Effector CD8-positive, alpha-beta T cell (primary cell): Measurements from ENCODE around the gene CLPTM1L.
"Not testable (repeated sequence)": the region's sequence is repeated elsewhere in the genome, so short reads cannot be mapped to it uniquely, and the experiment has no call there.

Experiments
- DNase-seq: peaks from one replicate; lab custom pipeline; 2025; lab: John Stamatoyannopoulos, UW

CLPTM1L gene

GRCh38 chr5:1292139-1292538, 52.8 kb downstream of the CLPTM1L start:
- no peak for DNase-seq

GRCh38 chr5:1291611-1292080, 53.3 kb downstream of the CLPTM1L start:
- no peak for DNase-seq

GRCh38 chr5:1290956-1291355, 53.9 kb downstream of the CLPTM1L start:
- DNase-seq: not testable (repeated sequence)

- not testable (repeated sequence) for DNase-seq
Observed at GRCh38 chr5:1289559-1289958, 55.3 kb downstream of the CLPTM1L start.

- DNase-seq: no peak
Observed at GRCh38 chr5:1288439-1289335, 56.2 kb downstream of the CLPTM1L start.

- DNase-seq: no peak
Observed at GRCh38 chr5:1285883-1286291, 59.0 kb downstream of the CLPTM1L start.

GRCh38 chr5:1285141-1285540, 59.8 kb downstream of the CLPTM1L start:
- no peak for DNase-seq

GRCh38 chr5:1284336-1284970, 60.4 kb downstream of the CLPTM1L start:
- not testable (repeated sequence) for DNase-seq

- not testable (repeated sequence) for DNase-seq
Observed at GRCh38 chr5:1283729-1284041, 61.2 kb downstream of the CLPTM1L start.

GRCh38 chr5:1282993-1283728, 61.7 kb downstream of the CLPTM1L start:
- DNase-seq: not testable (repeated sequence)

GRCh38 chr5:1282131-1282992, 62.5 kb downstream of the CLPTM1L start:
- DNase-seq: no peak

- no peak for DNase-seq
Observed at GRCh38 chr5:1281038-1281882, 63.6 kb downstream of the CLPTM1L start.

GRCh38 chr5:1280177-1281037, 64.5 kb downstream of the CLPTM1L start:
- DNase-seq: no peak

GRCh38 chr5:1279443-1280151, 65.3 kb downstream of the CLPTM1L start:
- DNase-seq: no peak

- DNase-seq: no peak
Observed at GRCh38 chr5:1278656-1279442, 66.0 kb downstream of the CLPTM1L start.

- DNase-seq: no peak
Observed at GRCh38 chr5:1278216-1278615, 66.7 kb downstream of the CLPTM1L start.

- no peak for DNase-seq
Observed at GRCh38 chr5:1277781-1278180, 67.1 kb downstream of the CLPTM1L start.

- no peak for DNase-seq
Observed at GRCh38 chr5:1277331-1277730, 67.6 kb downstream of the CLPTM1L start.
